NCI-H460 (cell line): ENCODE results near the gene ZBTB34. TPM values are rescaled to one million over a fixed set of nuclear protein-coding genes. Genes with fewer than 3 reads are reported as not detected.
A peak's percentile ranks its signal among the peaks of the same experiment; 100 is the strongest.

Experiments used
- DNase-seq: peaks from one replicate; pipeline ENCODE4 v3.0.0-alpha.2; 2016; ENCODE audit warnings: low read depth; ENCODE audit errors: extremely low read depth
- total RNA-seq: library from RNA; depleted of rRNA; stranded (reverse); fragments of >200 nt; shearing (Covaris generic); gene quantifications from 2 replicates; pipeline ENCODE4 v1.2.3, GENCODE V29; 2014

ZBTB34 gene
- total RNA-seq, 1 experiment from 2014 or later, result 6.8 TPM

DNA sequence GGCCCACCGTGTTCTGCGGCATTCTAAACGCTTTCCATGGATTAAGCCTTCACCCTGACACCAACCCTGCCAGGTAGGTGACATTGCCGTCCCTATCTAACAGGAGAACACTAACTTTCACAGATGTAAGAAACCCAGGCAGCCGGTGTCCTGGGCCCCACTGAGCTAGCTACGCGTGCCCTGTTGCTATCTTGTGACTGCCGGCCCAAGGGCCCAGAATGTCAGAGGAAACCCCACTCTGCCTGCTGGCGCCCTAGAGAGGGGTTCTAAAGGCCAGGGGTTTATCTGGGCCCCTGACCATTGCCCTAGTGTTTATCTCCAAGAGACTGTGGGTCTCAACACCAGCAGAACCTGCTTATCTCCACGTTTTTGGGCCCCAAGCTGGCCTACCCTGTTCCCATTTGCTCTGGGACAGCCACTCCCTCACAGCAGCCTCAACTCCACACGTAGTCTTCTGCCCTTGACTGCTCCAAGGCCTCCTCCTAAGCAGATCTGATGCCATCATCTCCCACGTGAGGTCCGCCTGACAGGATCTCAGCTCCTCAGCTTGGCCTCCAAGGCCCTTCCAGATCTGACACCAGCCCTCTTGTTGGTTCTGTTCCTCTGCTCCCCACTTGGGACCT is 18.1 kb upstream of the ZBTB34 start:
- no peak for DNase-seq

DNA sequence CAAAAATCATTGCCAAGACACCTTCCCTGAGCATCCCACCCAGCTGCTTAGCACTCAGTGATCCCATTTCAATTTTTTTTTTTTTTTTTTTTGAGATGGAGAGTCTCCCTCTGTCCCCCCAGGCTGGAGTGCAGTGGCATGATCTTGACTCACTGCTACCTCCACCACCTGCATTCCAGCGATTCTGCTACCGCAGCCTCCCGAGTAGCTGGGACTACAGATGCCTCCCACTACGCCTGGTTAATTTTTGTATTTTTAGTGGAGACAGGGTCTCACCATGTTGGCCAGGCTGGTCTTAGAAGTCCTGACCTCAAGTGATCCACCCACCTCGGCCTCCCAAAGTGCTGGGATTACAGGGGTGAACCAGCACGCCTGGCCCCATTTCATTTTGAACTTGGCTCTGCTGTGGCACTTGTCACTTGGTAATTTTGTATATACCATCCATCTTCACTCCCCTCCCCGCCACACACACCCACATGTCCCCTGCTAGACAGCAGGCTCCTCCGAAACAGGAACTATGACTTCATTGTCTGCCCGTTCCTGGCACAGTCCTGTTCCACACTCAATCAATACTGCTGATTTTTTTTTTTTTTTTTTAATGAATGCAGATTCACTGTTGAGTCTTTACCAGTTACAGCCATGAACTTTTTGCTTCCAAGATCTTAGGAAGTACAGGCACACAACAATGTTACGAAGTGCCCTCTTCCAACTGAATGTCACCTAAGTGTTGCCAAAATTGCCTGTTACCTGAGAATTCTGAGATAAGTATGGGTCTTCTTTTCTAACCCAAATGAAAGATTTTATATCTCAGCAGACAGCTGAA is 17.3 kb upstream of the ZBTB34 start:
- DNase-seq, result no peak

DNA sequence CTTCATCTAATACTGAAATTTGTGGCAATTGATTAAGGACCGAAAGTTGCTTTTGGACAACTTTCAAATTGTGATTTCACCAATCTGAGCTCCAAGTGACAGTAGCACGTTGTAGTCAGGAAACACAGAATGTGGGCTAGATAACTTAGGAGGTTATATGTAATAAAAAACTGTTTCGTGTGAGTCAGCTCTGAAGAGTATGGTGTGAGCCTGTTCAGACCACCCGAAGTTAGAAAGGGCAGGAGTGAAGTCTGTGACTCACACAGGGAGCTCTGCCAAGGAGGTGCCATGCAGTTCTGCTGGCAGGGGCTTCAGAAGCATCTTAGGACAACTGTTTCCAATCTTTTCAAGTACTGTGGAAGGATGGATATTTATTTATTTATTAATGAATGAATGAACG is 16.4 kb upstream of the ZBTB34 start:
- no peak for DNase-seq

DNA sequence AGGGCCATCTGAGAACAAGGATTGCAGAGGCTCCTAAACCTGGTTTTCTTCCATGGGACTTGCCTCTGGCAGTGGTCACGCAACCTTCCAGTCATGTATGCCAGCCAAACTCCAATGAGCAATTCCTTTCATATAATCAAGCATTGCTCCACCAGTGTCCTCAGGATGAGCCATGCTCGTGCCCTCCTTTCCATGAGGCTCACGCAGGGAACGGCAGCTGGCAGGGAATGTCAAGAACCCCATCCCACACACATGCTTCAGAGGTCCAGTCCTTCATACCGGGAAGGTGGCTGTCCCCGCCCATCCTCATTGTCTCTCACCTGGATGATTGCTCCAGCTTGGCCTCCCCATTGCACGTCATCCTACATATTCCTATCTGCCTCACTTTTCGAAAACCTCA is 13.4 kb upstream of the ZBTB34 start:
- DNase-seq, result no peak

DNA sequence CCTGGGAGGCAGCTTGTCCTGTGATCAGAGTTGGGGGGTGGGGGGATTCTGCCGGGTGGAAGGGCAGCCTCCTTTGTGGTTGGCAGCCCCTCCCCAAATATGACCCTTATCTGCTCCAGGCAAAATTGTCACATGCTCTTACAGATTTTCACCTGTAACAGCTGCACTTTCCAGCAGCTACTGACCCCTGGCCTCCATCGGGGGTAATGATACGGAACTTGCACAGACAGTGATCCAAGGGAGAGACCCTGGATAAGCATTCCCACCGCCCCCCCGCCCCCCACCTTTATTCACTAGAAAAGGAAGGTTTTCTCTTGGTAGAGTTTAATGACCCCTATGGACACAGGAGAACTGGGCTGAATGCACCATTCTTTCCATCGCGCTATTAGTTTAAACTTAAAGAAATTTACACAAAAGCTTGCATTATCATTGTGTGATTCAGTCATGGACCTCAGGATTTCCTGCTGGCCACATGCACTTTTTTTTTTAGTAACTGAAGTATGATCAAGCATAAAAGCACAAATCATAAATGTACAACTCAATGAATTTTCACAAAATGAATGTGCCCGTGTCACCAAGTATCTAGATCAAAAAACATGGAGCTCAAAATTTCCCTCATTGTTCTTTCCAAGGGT is 10.7 kb upstream of the ZBTB34 start:
- DNase-seq, result no peak

DNA sequence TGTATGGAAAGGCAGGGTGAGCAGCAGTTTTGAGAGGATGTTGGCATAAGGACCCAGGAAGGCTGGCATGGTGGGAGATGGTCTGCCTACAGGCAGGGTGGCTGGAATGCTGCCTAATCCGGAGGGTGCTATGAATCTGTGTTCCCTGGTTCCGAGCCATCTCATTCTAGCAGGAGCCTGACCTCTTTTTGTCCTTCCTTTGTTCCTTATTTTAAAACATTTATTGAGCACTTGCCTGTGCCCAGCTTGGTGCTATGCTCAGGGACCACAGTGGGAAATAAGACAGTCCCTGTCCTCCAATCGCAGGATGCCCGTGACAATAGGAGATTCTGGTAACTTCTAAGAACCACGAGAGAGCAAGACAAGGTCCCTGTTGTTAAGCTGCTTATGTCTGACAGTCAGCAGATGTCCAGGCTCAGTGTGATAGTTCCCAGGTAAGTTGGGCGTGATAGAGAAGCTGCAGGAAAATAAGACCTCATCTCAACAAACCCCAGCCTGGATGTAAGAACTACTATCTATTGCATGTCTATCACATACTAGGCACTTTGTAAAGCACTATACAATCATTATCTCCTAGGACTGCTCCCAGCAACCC is 9.1 kb upstream of the ZBTB34 start:
- no peak for DNase-seq

DNA sequence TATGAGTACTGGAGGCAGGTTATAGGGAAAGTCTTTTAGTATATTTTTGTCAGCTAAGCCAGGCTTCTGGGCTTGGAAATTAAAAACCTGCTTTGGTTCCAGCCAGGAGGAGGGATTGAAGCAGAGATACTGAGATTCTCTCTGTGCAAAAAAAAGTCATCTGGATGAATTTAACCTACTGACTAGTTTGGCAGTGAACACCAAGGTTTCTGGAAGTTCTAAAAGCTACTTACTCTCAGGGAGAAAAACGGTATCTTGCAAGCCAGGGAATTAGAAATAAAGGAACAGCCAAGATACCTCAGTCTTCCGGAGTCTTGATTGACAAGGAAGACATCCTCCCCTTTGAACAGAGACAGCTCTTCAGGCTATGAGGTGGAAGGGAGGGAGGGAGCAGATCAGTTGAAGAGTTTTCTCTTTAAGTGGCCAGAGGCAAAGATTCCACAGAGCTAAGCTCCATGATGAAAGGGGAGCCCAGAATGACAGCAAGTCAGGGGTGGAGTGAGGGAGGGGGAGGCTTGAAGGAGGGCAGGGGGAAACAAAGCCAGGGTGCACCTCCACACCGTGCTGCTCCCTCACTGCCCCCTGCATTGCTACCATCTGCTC is 8.3 kb upstream of the ZBTB34 start:
- DNase-seq, result no peak

DNA sequence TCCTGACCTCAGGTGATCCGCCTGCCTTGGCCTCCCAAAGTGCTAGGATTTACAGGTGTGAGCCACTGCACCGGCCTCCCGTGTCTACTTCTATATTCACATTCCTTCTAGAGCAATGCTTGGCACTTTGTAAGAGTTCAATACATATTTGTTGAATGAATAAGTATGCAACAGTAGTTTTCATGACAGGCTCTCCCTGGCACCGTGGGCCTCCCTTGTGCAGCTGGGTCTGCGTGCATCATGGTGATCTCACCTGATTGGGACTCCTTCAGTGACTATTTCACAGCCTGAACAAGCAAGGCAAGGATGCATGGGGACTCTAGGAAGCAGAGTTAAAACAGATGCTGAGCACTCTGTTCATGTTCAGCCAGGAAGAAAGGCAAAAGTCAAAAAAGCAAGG is 6.8 kb upstream of the ZBTB34 start:
- DNase-seq, result no peak

DNA sequence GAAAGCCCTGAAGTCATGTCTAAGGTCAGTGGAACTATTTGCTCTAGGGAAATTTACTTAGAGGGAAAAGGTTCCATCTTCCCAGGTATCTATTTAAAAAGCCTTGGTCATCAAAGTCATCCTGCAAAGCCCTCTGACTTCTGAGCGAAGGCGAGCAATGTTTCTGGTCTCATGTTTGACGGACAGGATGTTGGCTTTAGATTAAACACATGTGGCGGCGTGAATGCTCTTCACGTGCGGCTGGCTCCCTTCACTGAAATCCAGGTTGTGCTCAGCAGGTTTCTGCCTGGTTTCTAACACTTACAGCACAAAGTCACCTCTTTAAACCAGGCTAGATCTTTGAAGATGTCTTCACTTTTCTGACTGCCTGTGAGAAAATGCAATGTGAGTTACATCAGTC is 5.7 kb upstream of the ZBTB34 start:
- DNase-seq, result no peak

DNA sequence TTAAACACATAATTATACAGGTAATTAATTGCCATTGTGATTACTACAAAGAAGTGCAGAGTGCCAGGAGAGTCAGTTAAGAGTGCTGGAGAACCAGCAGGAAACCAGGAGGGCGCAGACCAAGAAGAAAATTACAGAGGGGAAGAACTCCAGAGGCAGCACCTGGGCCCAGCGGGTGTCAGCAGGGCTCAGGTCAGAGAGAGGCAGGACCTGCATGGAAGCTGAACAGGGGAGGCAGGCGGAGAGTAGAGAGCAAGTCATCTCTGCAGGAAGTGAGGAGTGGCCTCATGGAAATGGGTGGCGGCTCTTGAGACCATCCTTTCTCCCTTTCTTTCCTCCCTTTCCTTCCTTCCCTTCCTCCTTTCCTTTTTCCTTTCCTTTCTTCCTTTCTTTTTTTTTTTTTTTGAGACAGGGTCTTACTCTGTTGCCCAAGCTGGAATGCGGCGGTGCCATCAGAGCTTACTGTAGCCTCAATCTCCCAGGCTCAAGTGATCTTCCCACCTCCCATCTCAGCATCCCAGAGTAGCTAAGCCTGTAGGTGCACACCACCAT is 4.0 kb upstream of the ZBTB34 start:
- DNase-seq, result no peak

DNA sequence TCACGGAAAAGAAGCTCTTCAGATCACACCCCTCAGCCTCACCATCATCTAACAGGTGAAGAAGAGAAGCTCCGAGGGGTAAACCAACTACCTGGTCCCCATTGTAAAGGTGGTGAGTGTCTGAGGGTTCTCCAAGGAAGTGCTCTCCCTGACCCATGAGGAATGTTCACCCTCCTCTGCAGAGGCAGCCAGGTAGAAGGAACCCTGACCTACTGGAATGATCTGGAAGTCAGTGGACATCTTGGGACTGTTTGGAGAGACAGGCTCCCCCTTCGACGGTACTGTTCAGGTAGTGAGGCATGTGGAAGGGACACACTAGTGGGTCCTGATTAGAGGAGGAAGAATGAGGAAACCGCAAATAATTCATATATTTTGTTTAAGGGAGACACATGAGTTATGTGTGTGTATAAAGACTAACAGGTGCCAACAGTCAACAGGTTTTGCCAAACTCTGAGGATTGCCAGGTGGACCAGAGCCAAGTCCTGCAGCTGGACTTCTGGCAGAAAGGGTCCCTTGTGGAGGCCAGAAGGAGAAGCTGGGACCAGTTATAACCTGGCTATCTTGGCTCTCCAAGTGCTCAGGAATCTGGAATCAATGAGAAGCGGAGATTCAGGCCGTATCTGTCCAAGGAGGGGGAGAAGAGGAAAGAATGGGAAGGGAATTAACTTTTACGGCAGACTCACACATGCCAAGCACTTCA is 3.0 kb upstream of the ZBTB34 start:
- DNase-seq, result no peak

DNA sequence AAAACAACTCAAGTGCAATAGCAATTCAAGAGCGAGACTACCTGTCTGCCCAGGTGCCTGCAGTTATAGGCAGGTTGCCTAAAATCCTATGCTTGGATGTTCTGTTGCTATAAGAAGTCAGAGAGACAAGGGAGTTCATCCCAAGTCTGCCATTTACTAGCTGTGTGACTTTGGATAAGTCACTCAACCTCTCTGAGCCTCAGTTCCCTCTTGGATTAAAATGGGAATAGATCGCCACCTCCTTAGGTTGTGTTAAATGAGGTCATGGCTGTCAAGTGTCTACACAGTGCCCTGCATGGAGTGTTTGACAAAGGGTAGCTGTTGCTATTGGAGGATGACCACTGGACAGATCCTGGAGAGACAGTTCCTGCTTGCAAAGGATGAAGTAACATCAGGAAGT is 1.3 kb upstream of the ZBTB34 start:
- DNase-seq, result no peak

DNA sequence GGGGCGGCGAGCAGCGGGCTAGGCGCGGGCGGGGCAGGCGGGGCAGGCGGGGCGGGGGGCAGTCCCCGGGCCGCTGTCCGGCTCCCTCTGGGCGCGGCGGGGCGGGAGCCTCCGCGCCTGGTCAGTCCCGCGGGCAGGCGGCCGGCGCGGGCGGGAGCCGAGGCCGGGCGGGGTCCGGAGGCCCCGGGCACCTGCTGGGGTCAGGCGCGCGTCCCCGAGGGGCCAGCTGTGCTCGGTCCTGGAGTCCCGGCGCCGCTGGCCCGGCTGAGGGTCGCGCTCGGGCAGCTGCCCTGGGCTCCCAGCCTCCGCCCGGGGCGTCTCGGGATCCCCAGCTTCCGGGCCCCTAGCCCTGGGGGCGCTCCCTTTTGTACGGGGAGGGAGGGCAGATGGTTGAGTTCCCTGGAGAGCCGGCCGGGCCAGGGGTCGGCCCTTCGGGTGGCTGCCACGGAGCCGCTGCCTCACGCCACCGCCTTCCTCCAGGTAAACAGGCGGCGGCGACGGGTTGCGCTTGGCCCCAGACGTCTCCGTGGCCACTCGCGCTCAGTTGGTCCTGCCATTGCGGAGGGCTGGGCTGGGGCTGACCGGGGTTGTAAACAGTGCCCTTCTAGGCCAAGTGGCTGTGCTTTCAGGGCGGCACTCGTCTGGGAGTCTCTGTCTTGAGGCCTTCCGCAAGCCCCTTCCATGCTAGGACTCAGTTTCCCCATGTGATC is 473 bp downstream of the ZBTB34 start:
- peak; percentile 7 for DNase-seq

DNA sequence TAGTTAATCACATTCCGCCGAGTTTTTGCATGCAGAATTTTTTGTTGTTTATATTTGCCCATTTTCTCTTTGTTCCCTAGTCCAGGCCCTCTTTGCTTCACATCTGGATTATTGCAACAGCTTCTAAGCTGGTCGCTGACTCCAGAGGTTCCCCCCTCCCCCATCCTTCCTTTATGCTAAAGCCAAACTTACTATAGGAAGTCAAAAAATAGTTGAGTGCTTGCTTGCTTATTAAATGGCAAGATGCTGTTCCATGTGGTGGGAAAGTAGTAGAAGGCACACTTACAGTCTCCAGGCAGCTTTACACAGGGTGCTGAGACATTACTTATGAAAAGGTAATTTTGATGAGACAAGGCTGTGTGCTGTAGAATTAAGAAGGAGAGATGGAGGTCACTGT is 1.3 kb downstream of the ZBTB34 start:
- no peak for DNase-seq

DNA sequence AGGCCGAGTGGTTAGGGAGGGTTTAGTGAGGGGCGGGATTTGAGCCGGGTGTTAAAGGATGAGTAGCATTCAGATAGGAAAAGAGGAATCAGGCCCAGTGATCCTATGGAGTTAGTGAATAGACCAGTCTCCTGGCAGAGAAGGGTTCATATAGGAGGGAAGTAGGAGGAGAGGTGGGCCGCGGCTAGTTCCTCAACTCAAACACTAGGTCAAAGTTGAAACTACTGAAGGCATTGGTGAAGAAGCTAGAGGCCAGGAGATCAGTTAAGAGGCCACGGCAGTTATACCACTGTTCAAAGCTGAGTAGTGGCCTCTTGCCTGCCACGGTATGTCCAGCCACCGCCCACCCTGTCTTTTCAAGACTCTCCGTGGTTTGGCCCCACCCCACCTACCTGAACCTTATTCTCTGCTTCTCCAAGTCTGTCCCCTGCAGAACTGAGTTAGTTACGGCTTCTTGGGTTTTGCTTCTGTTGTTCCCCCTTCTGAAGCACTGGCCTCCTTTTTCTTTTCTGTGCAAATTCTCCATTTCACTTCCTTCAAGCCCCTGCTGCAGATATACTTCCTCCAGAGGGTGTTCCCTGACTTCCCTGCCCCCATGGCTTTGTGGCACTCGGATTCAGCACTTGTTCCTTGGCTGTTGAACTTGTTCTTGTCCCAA is 1.8 kb downstream of the ZBTB34 start:
- DNase-seq, result no peak

DNA sequence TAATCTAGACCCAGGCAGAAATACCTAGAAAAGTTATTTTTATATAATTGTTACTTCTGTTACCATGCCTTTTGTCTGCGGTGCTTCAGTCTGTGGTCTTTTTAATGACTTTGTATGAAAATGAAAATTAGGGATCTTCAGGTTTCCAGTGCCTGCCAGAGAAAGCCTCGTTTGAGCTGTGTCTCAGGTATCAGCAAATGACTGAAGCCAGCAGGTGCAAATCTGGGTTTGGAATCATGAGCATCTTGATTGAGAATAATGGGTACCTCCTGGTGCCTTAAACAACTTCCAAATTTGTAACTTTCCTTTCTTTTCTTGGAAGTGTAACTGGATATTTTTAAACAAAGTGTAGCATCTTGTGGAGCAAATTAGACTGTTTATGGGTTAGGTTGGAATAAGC is 4.3 kb downstream of the ZBTB34 start:
- DNase-seq, result no peak

DNA sequence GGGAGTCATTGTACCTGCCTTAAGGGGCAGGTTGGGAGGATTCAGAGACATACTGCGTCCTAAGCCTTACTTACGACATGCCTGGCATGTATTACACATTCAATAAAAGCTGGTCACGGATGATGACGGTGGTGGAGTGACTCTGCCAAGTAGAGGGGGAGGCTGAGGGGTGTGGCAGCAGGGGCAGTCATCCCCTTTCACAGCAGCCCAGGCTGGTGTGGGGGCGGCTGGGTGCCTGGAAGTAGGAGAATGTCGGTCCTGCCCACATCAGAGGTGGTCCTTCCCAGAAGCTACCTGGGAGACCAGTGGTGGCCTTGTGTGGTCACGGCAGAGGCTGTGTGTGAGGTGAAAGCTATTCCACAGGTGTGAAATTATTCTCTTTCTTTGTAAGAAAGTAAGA is 8.9 kb downstream of the ZBTB34 start:
- DNase-seq, result no peak

DNA sequence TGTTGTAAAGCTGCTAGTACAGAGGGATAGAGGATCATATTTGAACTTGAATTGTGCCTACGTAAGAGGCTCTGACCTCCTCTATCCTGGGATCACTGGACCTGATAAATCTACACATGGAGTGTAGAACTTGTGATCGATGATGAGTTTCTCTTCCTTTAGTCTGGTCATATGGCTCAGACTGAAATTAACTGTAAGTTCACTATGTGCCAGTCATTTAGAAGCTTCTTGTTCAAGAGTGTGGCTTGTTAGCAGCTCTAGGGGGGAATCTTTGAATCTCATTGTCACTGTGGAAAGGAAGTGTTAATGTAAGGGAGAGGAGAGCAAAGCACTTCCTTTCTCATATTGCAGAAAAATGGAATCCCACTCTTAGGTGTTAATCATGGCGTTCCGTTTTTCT is 12.1 kb downstream of the ZBTB34 start:
- no peak for DNase-seq
